ENCODE measurements around the gene USP22. TPM values are rescaled to one million over a fixed set of nuclear protein-coding genes. Genes with fewer than 3 reads are reported as not detected.
A peak's percentile ranks its signal among the peaks of the same experiment; 100 is the strongest.

USP22 gene
- total and polyA plus RNA-seq, 4 experiments from 2014 or later, result 14.4 to 140 (median 86.4) TPM

- no peaks in the 10 kb centered on the region for H3K27me3 Mint-ChIP-seq
- Histone ChIP-seq H3K4me3 (ENCODE audit: low read length in 2 of 2) (no peak overlapping the region), H3K27ac (ENCODE audit: low read depth, low read length) (no peak overlapping the region), H3K36me3 (ENCODE audit: insufficient read depth, low read length) (peaks cover 96% of the 10 kb centered on the region), H3K4me1 (ENCODE audit: insufficient read depth, low read length) (no peaks in the 10 kb centered on the region), H3K9me3 (ENCODE audit: control insufficient read depth in 1 of 2, low read length in 2 of 2) (no peaks in the 10 kb centered on the region), H3K27me3 (ENCODE audit: insufficient read depth, low read length) (no peaks in the 10 kb centered on the region)
- CTCF ChIA-PET (ENCODE audit: partially characterized antibody), result interaction anchor here (1.2 kb wide), 1 partner anchor 28 kb away, joined by 3 read pairs; no protein-coding TSS in a partner anchor
- no peak for DNase-seq
- H3K9me3 Mint-ChIP-seq, result peaks cover 0 to 2% (median 0%) of the 10 kb centered on the region in 8 donors
- peaks cover 6 to 26% (median 9%) of the 10 kb centered on the region in 4 donors for H3K4me1 Mint-ChIP-seq
- intact Hi-C loops (cut with micrococcal nuclease), result no loop called here
- peak overlapping the region in 1 of 7 donors; percentile 7 for H3K27ac Mint-ChIP-seq
- H3K4me3 Mint-ChIP-seq, result no peak overlapping the region
- POLR2A ChIA-PET (ENCODE audit: partially characterized antibody), result interaction anchor here (0.7 to 1.0 kb wide), 2 partner anchors 8 to 27 kb away, joined by 3 read pairs; partner anchors contain the start of gene USP22
- H3K36me3 Mint-ChIP-seq, result peaks cover 69 to 89% of the 10 kb centered on the region in 2 donors
Measured at GRCh38 chr17:21015564-21015963, 27.2 kb downstream of the USP22 start.

GRCh38 chr17:21014498-21014897 lies 28.3 kb downstream of the USP22 start:
- no peak overlapping the region for H3K4me3 ChIP-seq (ENCODE audit: low read length in 2 of 2)
- no peak overlapping the region for H3K27ac ChIP-seq (ENCODE audit: low read depth, low read length)
- ChIA-PET CTCF (ENCODE audit: partially characterized antibody) (interaction anchor here (1.4 kb wide), 1 partner anchor 29 kb away, joined by 3 read pairs; the partner anchor contains the start of gene USP22), POLR2A (ENCODE audit: partially characterized antibody) (interaction anchor here (1.0 to 1.4 kb wide), 2 partner anchors 20 to 28 kb away, joined by 3 read pairs; partner anchors contain the start of gene USP22)
- Mint-ChIP-seq H3K4me3 (no peak overlapping the region), H3K4me1 (peaks cover 5 to 21% (median 5%) of the 10 kb centered on the region in 4 donors), H3K27me3 (no peaks in the 10 kb centered on the region), H3K9me3 (peaks cover 0 to 2% (median 0%) of the 10 kb centered on the region in 8 donors), H3K27ac (peak overlapping the region in 1 of 7 donors; percentile 14), H3K36me3 (peaks cover 62 to 79% of the 10 kb centered on the region in 2 donors)
- H3K27me3 ChIP-seq (ENCODE audit: insufficient read depth, low read length), result no peaks in the 10 kb centered on the region
- H3K4me1 ChIP-seq (ENCODE audit: insufficient read depth, low read length), result no peaks in the 10 kb centered on the region
- no peak for DNase-seq
- intact Hi-C loops (cut with micrococcal nuclease), result no loop called here
- H3K9me3 ChIP-seq (ENCODE audit: control insufficient read depth in 1 of 2, low read length in 2 of 2), result no peaks in the 10 kb centered on the region
- H3K36me3 ChIP-seq (ENCODE audit: insufficient read depth, low read length), result peaks cover 91% of the 10 kb centered on the region

- H3K36me3 ChIP-seq (ENCODE audit: insufficient read depth, low read length), result peaks cover 91% of the 10 kb centered on the region
- no peaks in the 10 kb centered on the region for H3K27me3 ChIP-seq (ENCODE audit: insufficient read depth, low read length)
- intact Hi-C loops (cut with micrococcal nuclease), result no loop called here
- H3K4me3 ChIP-seq (ENCODE audit: low read length in 2 of 2), result no peak overlapping the region
- no peak overlapping the region for H3K27ac ChIP-seq (ENCODE audit: low read depth, low read length)
- CTCF ChIA-PET (ENCODE audit: partially characterized antibody), result interaction anchor here (1.4 kb wide), 1 partner anchor 29 kb away, joined by 3 read pairs; the partner anchor contains the start of gene USP22
- POLR2A ChIA-PET (ENCODE audit: partially characterized antibody), result interaction anchor here (1.4 kb wide), 1 partner anchor 21 kb away, joined by 3 read pairs; no protein-coding TSS in a partner anchor
- peaks cover 5 to 21% (median 5%) of the 10 kb centered on the region in 4 donors for H3K4me1 Mint-ChIP-seq
- H3K36me3 Mint-ChIP-seq, result peaks cover 63 to 78% of the 10 kb centered on the region in 2 donors
- no peaks in the 10 kb centered on the region for H3K4me1 ChIP-seq (ENCODE audit: insufficient read depth, low read length)
- peak overlapping the region in 1 of 7 donors; percentile 14 for H3K27ac Mint-ChIP-seq
- H3K9me3 Mint-ChIP-seq, result no peaks in the 10 kb centered on the region
- no peak overlapping the region for H3K4me3 Mint-ChIP-seq
- no peak for DNase-seq
- H3K27me3 Mint-ChIP-seq, result no peaks in the 10 kb centered on the region
- H3K9me3 ChIP-seq (ENCODE audit: control insufficient read depth in 1 of 2, low read length in 2 of 2), result no peaks in the 10 kb centered on the region
Measured at GRCh38 chr17:21013983-21014382, 28.8 kb downstream of the USP22 start.

- Mint-ChIP-seq H3K27ac (no peak overlapping the region), H3K36me3 (peaks cover 64 to 77% of the 10 kb centered on the region in 2 donors), H3K27me3 (no peaks in the 10 kb centered on the region), H3K4me3 (no peak overlapping the region), H3K4me1 (peaks cover 2 to 21% (median 5%) of the 10 kb centered on the region in 4 donors), H3K9me3 (no peaks in the 10 kb centered on the region)
- Histone ChIP-seq H3K4me1 (ENCODE audit: insufficient read depth, low read length) (no peaks in the 10 kb centered on the region), H3K4me3 (ENCODE audit: low read length in 2 of 2) (no peak overlapping the region), H3K9me3 (ENCODE audit: control insufficient read depth in 1 of 2, low read length in 2 of 2) (no peaks in the 10 kb centered on the region), H3K27me3 (ENCODE audit: insufficient read depth, low read length) (no peaks in the 10 kb centered on the region), H3K36me3 (ENCODE audit: insufficient read depth, low read length) (peaks cover 90% of the 10 kb centered on the region), H3K27ac (ENCODE audit: low read depth, low read length) (no peak overlapping the region)
- intact Hi-C loops (cut with micrococcal nuclease), result no loop called here
- no peak for DNase-seq
- ChIA-PET CTCF (ENCODE audit: partially characterized antibody) (no interaction called here), POLR2A (ENCODE audit: partially characterized antibody) (no interaction called here)
Measured at GRCh38 chr17:21012736-21013135, 30.1 kb downstream of the USP22 start.

GRCh38 chr17:21010705-21011596 lies 31.9 kb downstream of the USP22 start:
- ChIA-PET CTCF (ENCODE audit: partially characterized antibody) (interaction anchor here (1.8 kb wide), 1 partner anchor 18 kb away, joined by 8 read pairs; no protein-coding TSS in a partner anchor), POLR2A (ENCODE audit: partially characterized antibody) (no interaction called here)
- Histone ChIP-seq H3K4me1 (ENCODE audit: insufficient read depth, low read length) (no peaks in the 10 kb centered on the region), H3K27ac (ENCODE audit: low read depth, low read length) (no peak overlapping the region), H3K9me3 (ENCODE audit: control insufficient read depth in 1 of 2, low read length in 2 of 2) (no peaks in the 10 kb centered on the region), H3K36me3 (ENCODE audit: insufficient read depth, low read length) (peaks cover 90% of the 10 kb centered on the region), H3K4me3 (ENCODE audit: low read length in 2 of 2) (no peak overlapping the region), H3K27me3 (ENCODE audit: insufficient read depth, low read length) (no peaks in the 10 kb centered on the region)
- H3K9me3 Mint-ChIP-seq, result no peaks in the 10 kb centered on the region
- no peak for DNase-seq
- peaks cover 64 to 77% of the 10 kb centered on the region in 2 donors for H3K36me3 Mint-ChIP-seq
- H3K27ac Mint-ChIP-seq, result peak overlapping the region in 2 of 7 donors; percentile 47 to 63
- H3K27me3 Mint-ChIP-seq, result no peaks in the 10 kb centered on the region
- intact Hi-C loops (cut with micrococcal nuclease), result no loop called here
- H3K4me1 Mint-ChIP-seq, result peaks cover under 1 to 13% (median 5%) of the 10 kb centered on the region in 4 donors
- H3K4me3 Mint-ChIP-seq, result no peak overlapping the region

GRCh38 chr17:21008992-21009671 lies 33.7 kb downstream of the USP22 start:
- Histone ChIP-seq H3K4me1 (ENCODE audit: insufficient read depth, low read length) (no peaks in the 10 kb centered on the region), H3K27me3 (ENCODE audit: insufficient read depth, low read length) (no peaks in the 10 kb centered on the region), H3K27ac (ENCODE audit: low read depth, low read length) (no peak overlapping the region), H3K4me3 (ENCODE audit: low read length in 2 of 2) (no peak overlapping the region), H3K9me3 (ENCODE audit: control insufficient read depth in 1 of 2, low read length in 2 of 2) (no peaks in the 10 kb centered on the region), H3K36me3 (ENCODE audit: insufficient read depth, low read length) (peaks cover 90% of the 10 kb centered on the region)
- Mint-ChIP-seq H3K27me3 (no peaks in the 10 kb centered on the region), H3K27ac (no peak overlapping the region), H3K36me3 (peaks cover 64 to 79% of the 10 kb centered on the region in 2 donors), H3K4me3 (no peak overlapping the region), H3K4me1 (peaks cover 0 to 9% (median 5%) of the 10 kb centered on the region in 4 donors), H3K9me3 (no peaks in the 10 kb centered on the region)
- no peak for DNase-seq
- intact Hi-C loops (cut with micrococcal nuclease), result no loop called here
- POLR2A ChIA-PET (ENCODE audit: partially characterized antibody), result no interaction called here
- CTCF ChIA-PET (ENCODE audit: partially characterized antibody), result no interaction called here
